HEK293T (cell line): Measurements from ENCODE around the gene SEPTIN5.

Source experiments
- ELF4 ChIP-seq: fragments of 450-650 bp; IDR thresholded peaks from 2 replicates; pipeline ENCODE4 v1.6.1; 2017; ENCODE audit warnings: antibody characterized with exemption
- FOXA1 ChIP-seq: fragments of 450-650 bp; IDR thresholded peaks from 2 replicates; pipeline ENCODE4 v1.6.1; 2016; ENCODE audit warnings: mild to moderate bottlenecking
- SP1 ChIP-seq: fragments of 450-650 bp; IDR thresholded peaks from 2 replicates; pipeline ENCODE4 v1.6.1; 2017

DNA sequence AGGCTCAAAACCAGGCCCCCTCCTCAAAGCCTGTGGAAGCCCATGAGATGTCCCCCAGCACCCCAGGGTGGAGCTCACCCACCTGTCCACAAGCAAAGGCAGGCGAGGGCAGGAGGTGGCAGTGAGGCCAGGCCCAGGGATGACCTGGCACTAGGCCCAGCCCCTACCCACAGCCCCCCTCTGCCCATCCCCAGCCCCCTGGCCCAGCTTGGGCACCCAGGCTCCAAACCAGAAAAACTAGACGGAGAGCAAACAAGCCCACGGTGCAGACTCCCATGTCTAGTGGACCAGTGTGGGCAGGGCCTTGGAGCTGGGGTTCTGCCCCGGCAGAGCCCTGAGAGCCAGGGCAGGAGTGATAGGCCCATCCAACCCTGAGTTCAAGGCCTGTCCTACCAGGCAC, 29.3 kb downstream of the SEPTIN5 start:
- TF ChIP-seq SP1 (no peak), FOXA1 (no peak), ELF4 (no peak)
